OCI-LY7 (cell line): ENCODE data around the gene TAF1B.

Experiments
- CTCF ChIP-seq: fragments of 200-600 bp; sonication (generic); conservative IDR thresholded peaks from 2 replicates; pipeline ENCODE4 v1.5.1; 2014; ENCODE audit warnings: mild to moderate bottlenecking, antibody characterized with exemption, low read length, moderate library complexity, mixed read lengths
- EZH2phosphoT487 ChIP-seq: fragments of 200-600 bp; sonication (generic); IDR thresholded peaks from 2 replicates; pipeline ENCODE4 v1.6.1; 2018; ENCODE audit warnings: low read depth, borderline replicate concordance, mild to moderate bottlenecking, mixed run types, antibody characterized with exemption, low read length, moderate library complexity, mixed read lengths

GRCh38 chr2:9800639-9800974, 42.7 kb upstream of the TAF1B start:
- TF ChIP-seq EZH2phosphoT487, result no peak
- no peak for TF ChIP-seq CTCF
